GM19025 (cell line): ENCODE data around the gene ANO2.
"Not testable (repeated sequence)": the region's sequence is repeated elsewhere in the genome, so short reads cannot be mapped to it uniquely, and the experiment has no call there.

Experiments used
- ATAC-seq: cut with Tn5 transposase; IDR thresholded peaks from one replicate; pipeline ENCODE4 v1.9.1; 2021; ENCODE audit warnings: mild to moderate bottlenecking, low read depth, moderate library complexity; ENCODE audit not compliant: unreplicated experiment

The ANO2 gene

GRCh38 chr12:5568325-5568981, 376.6 kb downstream of the ANO2 start:
- ATAC-seq, result no peak

- no peak for ATAC-seq
Observed at GRCh38 chr12:5567016-5567725, 377.9 kb downstream of the ANO2 start.

GRCh38 chr12:5565933-5566599, 379.0 kb downstream of the ANO2 start:
- no peak for ATAC-seq

- ATAC-seq, result no peak
Observed at GRCh38 chr12:5562581-5562980, 382.5 kb downstream of the ANO2 start.

GRCh38 chr12:5561846-5562245, 383.2 kb downstream of the ANO2 start:
- ATAC-seq, result no peak

- no peak for ATAC-seq
Observed at GRCh38 chr12:5561057-5561456, 384.0 kb downstream of the ANO2 start.

- no peak for ATAC-seq
Observed at GRCh38 chr12:5560265-5560664, 384.8 kb downstream of the ANO2 start.

GRCh38 chr12:5557906-5558305, 387.2 kb downstream of the ANO2 start:
- no peak for ATAC-seq

- ATAC-seq, result no peak
Observed at GRCh38 chr12:5556946-5557673, 387.9 kb downstream of the ANO2 start.

- no peak for ATAC-seq
Observed at GRCh38 chr12:5556033-5556614, 388.9 kb downstream of the ANO2 start.

- ATAC-seq, result no peak
Observed at GRCh38 chr12:5554711-5555110, 390.3 kb downstream of the ANO2 start.

GRCh38 chr12:5549011-5549410, 396.0 kb downstream of the ANO2 start:
- ATAC-seq, result no peak

- no peak for ATAC-seq
Observed at GRCh38 chr12:5548152-5548943, 396.7 kb downstream of the ANO2 start.

- no peak for ATAC-seq
Observed at GRCh38 chr12:5546616-5547015, 398.4 kb downstream of the ANO2 start.

GRCh38 chr12:5537771-5538170, 407.3 kb downstream of the ANO2 start:
- ATAC-seq, result no peak

- ATAC-seq, result not testable (repeated sequence)
Observed at GRCh38 chr12:5537026-5537615, 407.9 kb downstream of the ANO2 start.

- ATAC-seq, result no peak
Observed at GRCh38 chr12:5535541-5535940, 409.5 kb downstream of the ANO2 start.

- no peak for ATAC-seq
Observed at GRCh38 chr12:5534426-5535199, 410.4 kb downstream of the ANO2 start.

- ATAC-seq, result no peak
Observed at GRCh38 chr12:5533368-5533767, 411.7 kb downstream of the ANO2 start.
